Naive thymus-derived CD4-positive, alpha-beta T cell (primary cell): Measurements from ENCODE around the gene NCAM1. TPM values are rescaled to one million over a fixed set of nuclear protein-coding genes. Genes with fewer than 3 reads are reported as not detected.
"Not testable (repeated sequence)": the region's sequence is repeated elsewhere in the genome, so short reads cannot be mapped to it uniquely, and the experiment has no call there.

ENCODE experiments used
- ATAC-seq: fragments of 150-1000 bp; cut with Tn5 transposase; 2 replicates; pipeline ENCODE4 v1.10.0; 2021; ENCODE audit warnings: mild to moderate bottlenecking, moderate library complexity
- CTCF ChIA-PET: fragments of 350-600 bp; sonication (Branson Sonifier 250); formaldehyde crosslinking; loops from one replicate; lab custom pipeline; 2021; ENCODE audit warnings: antibody characterized with exemption; lab: Charles Lee
- POLR2A ChIA-PET: fragments of 350-600 bp; sonication (Branson Sonifier 250); formaldehyde crosslinking; loops from one replicate; lab custom pipeline; 2021; ENCODE audit warnings: antibody characterized with exemption, inconsistent platforms; lab: Charles Lee
- DNase-seq, 9 donors: peaks; one replicate each; pipeline versions ENCODE4 v3.0.0 to v3.0.0-alpha.2; 2020 to 2022; ENCODE audit warnings: mixed read lengths in 1 of 9
- H3K27ac ChIP-seq: one replicate; pipeline ENCODE4 v1.7.0; 2013; ENCODE audit warnings: mild to moderate bottlenecking, low read depth, low read length, moderate library complexity
- H3K27me3 ChIP-seq, 2 donors: one replicate each; pipeline ENCODE4 v1.7.0; 2013; ENCODE audit warnings: low read length in 2 of 2, mild to moderate bottlenecking in 2 of 2, moderate library complexity in 2 of 2; ENCODE audit not compliant: control insufficient read depth in 2 of 2, insufficient read depth in 2 of 2
- H3K36me3 ChIP-seq, 3 experiments: 1 replicate in 2 of 3; 2 replicates in 1 of 3; pipeline ENCODE4 v1.7.0; 2013; ENCODE audit warnings: low read length in 3 of 3, mild to moderate bottlenecking in 3 of 3, moderate library complexity in 1 of 3; ENCODE audit not compliant: insufficient read depth in 3 of 3, control insufficient read depth in 2 of 3
- H3K4me1 ChIP-seq, 2 donors: one replicate each; pipeline ENCODE4 v1.7.0; 2013; ENCODE audit warnings: low read length in 2 of 2, mild to moderate bottlenecking in 2 of 2, moderate library complexity in 1 of 2; ENCODE audit not compliant: control insufficient read depth in 2 of 2, insufficient read depth in 2 of 2
- H3K4me3 ChIP-seq: 2 replicates; pipeline ENCODE4 v1.7.0; 2013; ENCODE audit warnings: mild to moderate bottlenecking, low read length
- H3K9me3 ChIP-seq, 3 experiments: 1 replicate in 2 of 3; 2 replicates in 1 of 3; pipeline ENCODE4 v1.7.0; 2013; ENCODE audit warnings: low read length in 3 of 3; ENCODE audit not compliant: control insufficient read depth in 2 of 3
- H3K27ac Mint-ChIP-seq, 9 donors: one replicate each; pipeline ENCODE4 v1.8.0; 2020 to 2022; ENCODE audit warnings: mixed read lengths in 9 of 9, mild to moderate bottlenecking in 8 of 9, moderate library complexity in 5 of 9, inconsistent platforms in 2 of 9
- H3K27me3 Mint-ChIP-seq, 5 donors: one replicate each; pipeline ENCODE4 v1.8.0; 2021 to 2022; ENCODE audit warnings: mixed read lengths in 5 of 5, mild to moderate bottlenecking in 1 of 5
- H3K36me3 Mint-ChIP-seq, 5 donors: one replicate each; pipeline ENCODE4 v1.8.0; 2020 to 2022; ENCODE audit warnings: mixed read lengths in 5 of 5, mild to moderate bottlenecking in 3 of 5, inconsistent platforms in 1 of 5
- H3K4me1 Mint-ChIP-seq, 7 donors: one replicate each; pipeline ENCODE4 v1.8.0; 2020 to 2022; ENCODE audit warnings: mixed read lengths in 7 of 7, mild to moderate bottlenecking in 3 of 7, inconsistent platforms in 1 of 7
- H3K4me3 Mint-ChIP-seq, 10 donors: one replicate each; pipeline ENCODE4 v1.8.0; 2020 to 2022; ENCODE audit warnings: mild to moderate bottlenecking in 10 of 10, mixed read lengths in 10 of 10, moderate library complexity in 6 of 10, inconsistent platforms in 2 of 10
- H3K9me3 Mint-ChIP-seq, 11 donors: one replicate each; pipeline ENCODE4 v1.8.0; 2020 to 2022; ENCODE audit warnings: mixed read lengths in 11 of 11, mild to moderate bottlenecking in 4 of 11, inconsistent platforms in 1 of 11, moderate library complexity in 1 of 11
- intact Hi-C, 2 donors: fragments of 100-400 bp; cut with micrococcal nuclease; formaldehyde crosslinking; loops; one replicate each; pipeline ENCODE4 v1.15.1; 2023
- polyA plus RNA-seq, 2 donors: library from polyadenylated mRNA; unstranded; fragments of 300-500 nt; fragmentation: Illumina TruSeq; gene quantifications; one replicate each; pipeline ENCODE4 v1.2.3, GENCODE V29; 2021
- total RNA-seq, 6 experiments: library from RNA in 5 of 6; stranded (reverse) in 5 of 6; gene quantifications; 1 replicate in 5 of 6; 2 replicates in 1 of 6; pipeline ENCODE4 v1.2.3 and lab custom pipeline; 2021 to 2026

Gene NCAM1
- total and polyA plus RNA-seq, 7 experiments from 2014 or later: 0.06 to 18.8 (median 1.0) TPM; not detected in 2

DNA sequence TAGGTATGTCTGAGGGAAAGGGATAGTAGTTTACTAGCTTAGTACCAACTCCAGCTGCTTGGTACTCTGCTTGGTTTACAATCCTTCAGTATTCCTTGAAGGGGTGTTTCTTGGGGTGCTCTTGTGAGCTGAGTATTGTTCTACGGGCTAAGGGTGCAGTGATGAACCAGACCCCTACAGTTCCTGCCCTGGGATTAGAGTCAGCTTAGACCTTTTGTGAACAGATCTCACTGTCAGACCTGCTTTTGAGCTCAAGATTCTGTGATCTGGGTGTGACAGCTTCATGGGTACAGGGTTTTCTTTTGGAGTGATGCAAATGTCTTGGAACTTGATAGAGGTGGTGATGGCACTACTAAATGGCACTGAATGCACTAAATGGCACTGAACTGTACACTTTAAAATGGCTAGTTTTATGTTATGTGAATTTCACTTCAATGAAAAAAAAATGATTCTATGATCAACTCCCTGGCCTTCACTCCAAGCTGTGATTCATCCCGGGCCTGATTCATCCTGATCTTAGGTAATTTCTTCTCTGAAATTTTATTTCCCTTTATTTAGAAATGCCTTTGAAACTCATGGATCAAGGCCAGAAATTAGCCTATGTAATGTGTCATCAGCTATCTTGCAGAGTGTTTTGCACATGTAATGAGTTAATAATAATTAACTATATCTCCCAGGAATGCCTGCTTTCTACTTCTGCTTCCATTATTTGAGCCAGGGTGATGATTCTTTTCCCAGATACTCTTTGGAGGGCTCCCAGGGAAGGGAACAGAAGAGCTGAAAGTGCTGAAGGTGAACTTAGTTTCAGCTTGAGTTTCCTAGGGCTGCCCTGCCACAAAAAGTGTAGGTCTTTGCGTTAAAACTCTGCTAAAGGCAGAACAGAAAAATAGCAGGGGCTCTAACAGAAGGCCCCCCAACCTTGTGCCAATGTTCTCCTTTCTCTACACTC is 87.9 kb downstream of the NCAM1 start:
- H3K9me3 ChIP-seq: no peaks in the 10 kb centered on the region
- H3K4me3 Mint-ChIP-seq: no peak overlapping the region
- CTCF ChIA-PET: no interaction called here
- H3K9me3 Mint-ChIP-seq: peaks cover 0 to 18% (median 3%) of the 10 kb centered on the region in 11 donors
- no peaks in the 10 kb centered on the region for H3K27me3 ChIP-seq
- POLR2A ChIA-PET: no interaction called here
- no peak overlapping the region for H3K27ac Mint-ChIP-seq
- H3K36me3 Mint-ChIP-seq: no peaks in the 10 kb centered on the region
- H3K4me3 ChIP-seq: no peak overlapping the region
- H3K4me1 ChIP-seq: no peaks in the 10 kb centered on the region
- no peaks in the 10 kb centered on the region for H3K36me3 ChIP-seq
- peaks cover 0 to 2% (median 0%) of the 10 kb centered on the region in 7 donors for H3K4me1 Mint-ChIP-seq
- DNase-seq: no peak
- no peak for ATAC-seq
- peaks cover 0 to 5% (median 0%) of the 10 kb centered on the region in 5 donors for H3K27me3 Mint-ChIP-seq
- intact Hi-C loops: no loop called here
- H3K27ac ChIP-seq: no peak overlapping the region

DNA sequence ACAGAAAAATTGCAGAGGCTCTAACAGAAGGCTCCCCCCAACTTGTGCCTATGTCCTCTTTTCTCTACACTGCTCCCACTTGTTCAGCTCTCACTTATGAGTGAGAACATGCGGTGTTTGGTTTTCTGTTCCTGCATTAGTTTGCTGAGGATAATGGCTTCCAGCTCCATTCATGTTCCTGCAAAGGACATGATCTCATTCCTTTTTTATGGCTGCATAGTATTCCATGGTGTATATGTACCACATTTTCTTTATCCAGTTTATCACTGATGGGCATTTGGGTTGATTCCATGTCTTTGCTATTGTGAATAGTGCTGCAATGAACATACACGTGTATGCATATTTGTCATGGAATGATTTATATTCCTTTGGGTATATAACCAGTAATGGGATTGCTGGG is 91.8 kb downstream of the NCAM1 start:
- DNase-seq, H3K27ac Mint-ChIP-seq, CTCF ChIA-PET, H3K4me1 ChIP-seq, H3K4me3 ChIP-seq, H3K27ac ChIP-seq, POLR2A ChIA-PET, H3K9me3 ChIP-seq, H3K4me1 Mint-ChIP-seq, H3K9me3 Mint-ChIP-seq, H3K4me3 Mint-ChIP-seq, H3K36me3 Mint-ChIP-seq, H3K36me3 ChIP-seq, H3K27me3 ChIP-seq, ATAC-seq, intact Hi-C loops: not testable (repeated sequence)
- peaks cover 0 to 20% (median 0%) of the 10 kb centered on the region in 5 donors for H3K27me3 Mint-ChIP-seq

DNA sequence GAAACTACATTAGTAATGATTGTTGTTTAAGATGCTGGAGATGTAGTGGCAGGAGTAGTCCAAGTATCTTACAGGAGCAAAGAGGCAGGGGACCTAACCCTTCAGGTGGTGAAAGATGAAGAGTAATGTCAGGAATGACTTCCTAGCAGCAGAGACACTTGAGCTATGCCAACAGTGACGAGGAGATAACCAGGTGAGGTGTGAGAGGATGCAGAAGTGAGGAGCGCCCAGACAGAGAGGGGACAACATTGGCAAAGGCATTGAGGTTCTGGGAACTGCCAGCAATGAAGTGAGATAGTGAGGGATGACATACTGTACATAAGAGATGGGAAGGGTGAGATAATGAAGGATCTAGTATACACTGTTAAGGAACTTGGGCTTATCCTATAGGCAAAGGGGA is 95.8 kb downstream of the NCAM1 start:
- H3K27ac Mint-ChIP-seq: no peak overlapping the region

DNA sequence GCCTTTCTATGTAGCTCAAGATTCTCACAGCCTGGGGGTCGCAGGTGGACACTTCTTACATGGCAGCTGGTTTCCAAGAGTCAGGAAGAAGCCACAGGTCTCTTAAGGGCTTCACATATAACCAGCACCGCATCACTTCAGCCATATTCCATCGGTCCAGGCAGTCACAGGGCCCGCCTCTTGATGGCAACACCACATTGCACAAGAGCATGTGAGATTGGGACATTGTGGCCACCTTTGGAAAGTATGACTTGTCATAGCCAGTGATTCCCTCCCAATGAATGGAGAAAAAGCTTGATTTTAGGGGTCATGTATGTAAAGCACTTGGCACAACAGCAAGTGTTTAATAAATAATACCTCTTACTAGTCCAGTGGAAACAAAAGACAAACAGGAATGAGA is 98.3 kb downstream of the NCAM1 start:
- Mint-ChIP-seq H3K4me1 (no peaks in the 10 kb centered on the region), H3K27ac (no peak overlapping the region), H3K4me3 (no peak overlapping the region), H3K27me3 (peaks cover 0 to 28% (median 0%) of the 10 kb centered on the region in 5 donors), H3K36me3 (no peaks in the 10 kb centered on the region), H3K9me3 (peaks cover 0 to 2% (median 0%) of the 10 kb centered on the region in 11 donors)
- intact Hi-C loops: no loop called here
- no peaks in the 10 kb centered on the region for H3K4me1 ChIP-seq
- no peaks in the 10 kb centered on the region for H3K9me3 ChIP-seq
- DNase-seq (no peak), ATAC-seq (no peak)
- no peak overlapping the region for H3K27ac ChIP-seq
- ChIA-PET CTCF (no interaction called here), POLR2A (no interaction called here)
- H3K36me3 ChIP-seq: no peaks in the 10 kb centered on the region
- no peaks in the 10 kb centered on the region for H3K27me3 ChIP-seq
- no peak overlapping the region for H3K4me3 ChIP-seq

More for the DNA sequence above, 95.8 kb downstream of the NCAM1 start:
- H3K9me3 ChIP-seq: no peaks in the 10 kb centered on the region
- no peak overlapping the region for H3K4me3 ChIP-seq
- intact Hi-C loops: no loop called here
- ChIA-PET POLR2A (no interaction called here), CTCF (no interaction called here)
- ATAC-seq: no peak
- Mint-ChIP-seq H3K9me3 (peaks cover 0 to 5% (median 0%) of the 10 kb centered on the region in 11 donors), H3K27me3 (peaks cover 0 to 23% (median 0%) of the 10 kb centered on the region in 5 donors), H3K4me3 (no peak overlapping the region), H3K36me3 (no peaks in the 10 kb centered on the region), H3K4me1 (no peaks in the 10 kb centered on the region)
- H3K36me3 ChIP-seq: no peaks in the 10 kb centered on the region
- no peak overlapping the region for H3K27ac ChIP-seq
- no peaks in the 10 kb centered on the region for H3K4me1 ChIP-seq
- no peak for DNase-seq
- H3K27me3 ChIP-seq: no peaks in the 10 kb centered on the region

DNA sequence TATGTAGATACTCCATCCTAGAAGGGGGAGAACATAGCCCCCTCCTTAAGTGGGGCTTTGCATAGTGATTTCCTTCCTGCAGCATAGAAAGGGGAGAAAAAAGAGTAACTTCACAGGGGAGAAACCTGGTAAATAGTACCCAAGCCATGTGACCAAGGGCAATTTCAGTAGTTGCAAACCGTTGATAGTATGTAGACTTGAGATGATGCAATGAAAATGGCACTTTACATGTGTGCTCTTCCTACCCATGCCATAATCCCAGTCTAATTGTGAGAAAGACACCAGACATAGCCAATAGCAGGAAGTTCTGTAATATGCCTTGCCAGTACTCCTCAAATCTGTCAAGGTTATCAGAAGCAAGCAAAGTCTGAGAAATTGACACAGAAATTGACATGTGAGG is 104.1 kb downstream of the NCAM1 start:
- ChIA-PET POLR2A (no interaction called here), CTCF (no interaction called here)
- Histone ChIP-seq H3K4me1 (no peaks in the 10 kb centered on the region), H3K36me3 (no peaks in the 10 kb centered on the region), H3K9me3 (no peaks in the 10 kb centered on the region), H3K27me3 (no peaks in the 10 kb centered on the region), H3K27ac (no peak overlapping the region), H3K4me3 (no peak overlapping the region)
- Mint-ChIP-seq H3K27me3 (peaks cover 0 to 18% (median 5%) of the 10 kb centered on the region in 5 donors), H3K9me3 (peaks cover 0 to 2% (median 0%) of the 10 kb centered on the region in 11 donors), H3K4me3 (no peak overlapping the region), H3K27ac (no peak overlapping the region), H3K4me1 (no peaks in the 10 kb centered on the region), H3K36me3 (no peaks in the 10 kb centered on the region)
- intact Hi-C loops: no loop called here
- no peak for DNase-seq
- no peak for ATAC-seq

DNA sequence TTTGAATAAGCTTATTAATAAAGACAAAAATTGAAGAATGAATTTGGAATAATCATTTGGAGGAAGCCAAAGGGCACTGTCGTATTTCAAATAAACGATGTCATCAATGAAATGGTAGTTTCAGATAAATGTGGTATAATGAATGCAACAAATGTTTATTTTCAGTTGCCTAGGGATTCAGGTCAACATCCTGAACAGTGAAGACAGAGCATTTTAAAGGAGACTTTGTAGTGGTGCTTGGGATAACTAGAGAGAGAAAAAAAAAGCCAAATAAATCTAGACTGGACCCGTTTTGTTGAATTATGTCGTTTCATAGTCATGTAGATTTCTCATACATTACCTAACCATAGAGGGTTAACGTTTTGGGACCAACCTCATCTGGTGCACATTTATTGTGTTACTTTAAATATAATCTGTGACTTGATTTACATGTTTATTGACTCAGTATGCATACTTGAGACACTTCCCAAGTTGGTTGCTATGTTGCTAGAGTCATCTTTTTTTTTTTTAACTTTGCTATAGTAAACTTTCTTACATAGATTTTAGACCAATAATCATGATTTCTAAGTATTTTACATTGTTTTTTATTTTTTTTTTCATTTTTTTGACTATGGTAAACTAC is 111.1 kb downstream of the NCAM1 start:
- no peaks in the 10 kb centered on the region for H3K4me1 Mint-ChIP-seq

More for the DNA sequence above, 111.1 kb downstream of the NCAM1 start:
- Mint-ChIP-seq H3K27ac (no peak overlapping the region), H3K9me3 (no peaks in the 10 kb centered on the region), H3K4me3 (no peak overlapping the region), H3K27me3 (no peaks in the 10 kb centered on the region), H3K36me3 (no peaks in the 10 kb centered on the region)
- no peaks in the 10 kb centered on the region for H3K4me1 ChIP-seq
- no peak for ATAC-seq
- no peaks in the 10 kb centered on the region for H3K36me3 ChIP-seq
- intact Hi-C loops: no loop called here
- no peak overlapping the region for H3K4me3 ChIP-seq
- no peaks in the 10 kb centered on the region for H3K9me3 ChIP-seq
- ChIA-PET POLR2A (no interaction called here), CTCF (no interaction called here)
- no peak overlapping the region for H3K27ac ChIP-seq
- no peak for DNase-seq
- H3K27me3 ChIP-seq: no peaks in the 10 kb centered on the region
